Measurements from ENCODE around the gene CIZ1. TPM values are rescaled to one million over a fixed set of nuclear protein-coding genes. Genes with fewer than 3 reads are reported as not detected.

CIZ1 gene
- total and polyA plus RNA-seq, 9 of the 15 experiments (the other 6 are each of a cell fraction or from before 2014, with no cell fraction given) = 6.6 to 329 (median 87.8) TPM

GRCh38 chr9:128218518-128219389 is 27.4 kb upstream of the CIZ1 start (continued):
- TF ChIP-seq PHB (CRISPR knock-in tag; IDR thresholded peaks at IDR 0.05) = peak; percentile 87; the same call in 1 of the 2 replicates
- no peak for TF ChIP-seq E2F4 (CRISPR knock-in tag; IDR thresholded peaks at IDR 0.05; ENCODE audit: low read depth)
- peak; percentile 22 for TF ChIP-seq POLR2B (IDR thresholded peaks at IDR 0.05; ENCODE audit: low read depth, partially characterized antibody)
- TF ChIP-seq, protein P1, sequence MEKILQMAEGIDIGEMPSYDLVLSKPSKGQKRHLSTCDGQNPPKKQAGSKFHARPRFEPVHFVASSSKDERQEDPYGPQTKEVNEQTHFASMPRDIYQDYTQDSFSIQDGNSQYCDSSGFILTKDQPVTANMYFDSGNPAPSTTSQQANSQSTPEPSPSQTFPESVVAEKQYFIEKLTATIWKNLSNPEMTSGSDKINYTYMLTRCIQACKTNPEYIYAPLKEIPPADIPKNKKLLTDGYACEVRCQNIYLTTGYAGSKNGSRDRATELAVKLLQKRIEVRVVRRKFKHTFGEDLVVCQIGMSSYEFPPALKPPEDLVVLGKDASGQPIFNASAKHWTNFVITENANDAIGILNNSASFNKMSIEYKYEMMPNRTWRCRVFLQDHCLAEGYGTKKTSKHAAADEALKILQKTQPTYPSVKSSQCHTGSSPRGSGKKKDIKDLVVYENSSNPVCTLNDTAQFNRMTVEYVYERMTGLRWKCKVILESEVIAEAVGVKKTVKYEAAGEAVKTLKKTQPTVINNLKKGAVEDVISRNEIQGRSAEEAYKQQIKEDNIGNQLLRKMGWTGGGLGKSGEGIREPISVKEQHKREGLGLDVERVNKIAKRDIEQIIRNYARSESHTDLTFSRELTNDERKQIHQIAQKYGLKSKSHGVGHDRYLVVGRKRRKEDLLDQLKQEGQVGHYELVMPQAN (IDR thresholded peaks at IDR 0.05; ENCODE audit: borderline replicate concordance) = peak; percentile 30; the same call in 1 of the 2 replicates
- TF ChIP-seq TAL1 (IDR thresholded peaks at IDR 0.05) = no peak
- TF ChIP-seq, protein P2, sequence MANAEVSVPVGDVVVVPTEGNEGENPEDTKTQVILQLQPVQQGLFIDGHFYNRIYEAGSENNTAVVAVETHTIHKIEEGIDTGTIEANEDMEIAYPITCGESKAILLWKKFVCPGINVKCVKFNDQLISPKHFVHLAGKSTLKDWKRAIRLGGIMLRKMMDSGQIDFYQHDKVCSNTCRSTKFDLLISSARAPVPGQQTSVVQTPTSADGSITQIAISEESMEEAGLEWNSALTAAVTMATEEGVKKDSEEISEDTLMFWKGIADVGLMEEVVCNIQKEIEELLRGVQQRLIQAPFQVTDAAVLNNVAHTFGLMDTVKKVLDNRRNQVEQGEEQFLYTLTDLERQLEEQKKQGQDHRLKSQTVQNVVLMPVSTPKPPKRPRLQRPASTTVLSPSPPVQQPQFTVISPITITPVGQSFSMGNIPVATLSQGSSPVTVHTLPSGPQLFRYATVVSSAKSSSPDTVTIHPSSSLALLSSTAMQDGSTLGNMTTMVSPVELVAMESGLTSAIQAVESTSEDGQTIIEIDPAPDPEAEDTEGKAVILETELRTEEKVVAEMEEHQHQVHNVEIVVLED (CRISPR knock-in tag; IDR thresholded peaks at IDR 0.05) = 0 out of 2 replicates have a peak, but pooled peaks have one; percentile 37
- no peak for TF ChIP-seq SNIP1 (IDR thresholded peaks at IDR 0.05; ENCODE audit: low read depth)
- no peak for TF ChIP-seq SMARCA5 (IDR thresholded peaks at IDR 0.05)
- no peak for TF ChIP-seq ZNF316 (IDR thresholded peaks at IDR 0.05)
- no peak for TF ChIP-seq SIN3B (IDR thresholded peaks at IDR 0.05; ENCODE audit: low read depth)
- TF ChIP-seq SMAD1 (IDR thresholded peaks at IDR 0.05; ENCODE audit: low read depth, low read length, partially characterized antibody) = no peak
- no peak for TF ChIP-seq ZNF766 (CRISPR knock-in tag; conservative IDR thresholded peaks at IDR 0.05)
- TF ChIP-seq ZNF561 (CRISPR knock-in tag; conservative IDR thresholded peaks at IDR 0.05) = no peak
- no peak for TF ChIP-seq RBM14 (IDR thresholded peaks at IDR 0.05; ENCODE audit: borderline replicate concordance, insufficient read depth, low read depth, low read length)
- TF ChIP-seq NRF1 (conservative IDR thresholded peaks at IDR 0.05 in 1 of 2, IDR thresholded peaks at IDR 0.05 in 1 of 2) = peak; percentile 86 to 87
- TF ChIP-seq ZNF253 (CRISPR knock-in tag; conservative IDR thresholded peaks at IDR 0.05) = no peak
- no peak for TF ChIP-seq ATF2 (CRISPR knock-in tag; IDR thresholded peaks at IDR 0.05)
- no peak for TF ChIP-seq BCOR (IDR thresholded peaks at IDR 0.05)
- TF ChIP-seq THAP7 (CRISPR knock-in tag; IDR thresholded peaks at IDR 0.05) = no peak
- TF ChIP-seq CC2D1A (IDR thresholded peaks at IDR 0.05) = no peak; the same call in 1 of the 2 replicates

Data from K562 (cell line).